Neural crest cell (in vitro differentiated cells): ENCODE measurements around the gene KRT77. TPM values are rescaled to one million over a fixed set of nuclear protein-coding genes. Genes with fewer than 3 reads are reported as not detected.

ENCODE experiments used
- DNase-seq: peaks from one replicate; pipeline ENCODE4 v3.0.0; 2021; ENCODE audit warnings: low read depth, mixed read lengths, low spot score
- H3K27ac Mint-ChIP-seq: one replicate; pipeline ENCODE4 v1.8.0; 2021; ENCODE audit warnings: mild to moderate bottlenecking, mixed read lengths; ENCODE audit not compliant: unreplicated experiment
- H3K27me3 Mint-ChIP-seq: 2 replicates; pipeline ENCODE4 v1.8.0; 2021; ENCODE audit warnings: low read depth, mild to moderate bottlenecking, mixed read lengths
- H3K36me3 Mint-ChIP-seq: 2 replicates; pipeline ENCODE4 v1.8.0; 2021; ENCODE audit warnings: low read depth, mild to moderate bottlenecking, mixed read lengths
- H3K4me1 Mint-ChIP-seq: 2 replicates; pipeline ENCODE4 v1.8.0; 2021; ENCODE audit warnings: mixed read lengths
- H3K4me3 Mint-ChIP-seq: one replicate; pipeline ENCODE4 v1.8.0; 2021; ENCODE audit warnings: mild to moderate bottlenecking, mixed read lengths
- H3K9me3 Mint-ChIP-seq: 2 replicates; pipeline ENCODE4 v1.8.0; 2021; ENCODE audit warnings: mixed read lengths
- CTCF ChIP-seq: fragments of 200-600 bp; sonication (generic); conservative IDR thresholded peaks from 2 replicates; pipeline ENCODE4 v1.5.0; 2021; ENCODE audit warnings: antibody characterized with exemption, mild to moderate bottlenecking
- total RNA-seq: library from RNA; stranded (reverse); gene quantifications from 2 replicates; pipeline ENCODE4 v1.2.1, GENCODE V29; 2021

The KRT77 gene
- total RNA-seq, 1 donor from 2014 or later = not detected

- Mint-ChIP-seq H3K4me3 (no peak overlapping the region), H3K36me3 (no peaks in the 10 kb centered on the region), H3K9me3 (peaks cover 2% of the 10 kb centered on the region), H3K27ac (no peak overlapping the region), H3K4me1 (no peaks in the 10 kb centered on the region), H3K27me3 (peaks cover 24% of the 10 kb centered on the region)
- no peak for DNase-seq
- TF ChIP-seq CTCF = no peak
Observed at GRCh38 chr12:52677126-52677525, 26.2 kb downstream of the KRT77 start.

DNA sequence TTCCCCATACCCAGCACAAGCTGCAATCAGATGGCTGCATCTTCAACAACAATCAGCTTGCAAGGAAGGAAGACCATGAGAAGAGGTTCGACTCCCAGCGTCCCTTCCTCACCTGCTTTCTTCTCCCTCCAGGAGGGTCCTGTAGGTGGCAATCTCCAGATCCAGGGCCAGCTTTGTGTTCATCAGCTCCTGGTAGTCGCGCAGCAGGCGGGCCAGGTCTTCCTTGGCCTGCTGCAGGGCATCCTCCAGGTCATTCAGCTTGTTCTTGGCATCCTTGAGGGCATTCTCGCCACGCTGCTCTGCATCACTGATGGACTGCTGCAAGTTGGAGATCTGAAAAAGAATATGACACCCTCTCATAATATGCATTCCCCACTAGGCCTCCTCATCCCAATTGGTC, 27.2 kb downstream of the KRT77 start:
- H3K9me3 Mint-ChIP-seq = peaks cover 2% of the 10 kb centered on the region
- no peak for DNase-seq
- H3K4me1 Mint-ChIP-seq = no peaks in the 10 kb centered on the region
- H3K27ac Mint-ChIP-seq = no peak overlapping the region
- no peak overlapping the region for H3K4me3 Mint-ChIP-seq
- no peak for TF ChIP-seq CTCF
- no peaks in the 10 kb centered on the region for H3K36me3 Mint-ChIP-seq
- peaks cover 17% of the 10 kb centered on the region for H3K27me3 Mint-ChIP-seq

DNA sequence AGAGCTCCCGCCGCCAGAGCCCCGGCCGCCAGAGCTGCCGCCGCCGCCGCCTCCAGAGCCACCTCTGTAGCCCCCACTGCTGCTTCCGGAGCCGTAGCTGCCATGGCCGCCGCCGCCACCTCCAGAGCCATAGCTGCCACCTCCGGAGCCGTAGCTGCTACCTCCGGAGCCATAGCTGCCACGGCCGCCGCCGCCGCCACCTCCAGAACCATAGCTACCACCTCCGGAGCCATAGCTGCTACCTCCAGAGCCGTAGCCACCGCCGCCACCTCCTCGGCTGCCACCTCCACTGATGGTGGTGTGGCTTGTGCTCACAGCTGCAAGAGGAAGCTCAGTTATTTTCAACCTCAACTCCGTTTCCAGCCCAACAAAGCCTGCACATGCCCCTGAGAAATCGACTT, 28.0 kb downstream of the KRT77 start:
- Mint-ChIP-seq H3K36me3 (no peaks in the 10 kb centered on the region), H3K4me3 (no peak overlapping the region), H3K27me3 (peaks cover 14% of the 10 kb centered on the region), H3K27ac (no peak overlapping the region), H3K4me1 (no peaks in the 10 kb centered on the region), H3K9me3 (peaks cover 2% of the 10 kb centered on the region)
- TF ChIP-seq CTCF = no peak
- DNase-seq = no peak

DNA sequence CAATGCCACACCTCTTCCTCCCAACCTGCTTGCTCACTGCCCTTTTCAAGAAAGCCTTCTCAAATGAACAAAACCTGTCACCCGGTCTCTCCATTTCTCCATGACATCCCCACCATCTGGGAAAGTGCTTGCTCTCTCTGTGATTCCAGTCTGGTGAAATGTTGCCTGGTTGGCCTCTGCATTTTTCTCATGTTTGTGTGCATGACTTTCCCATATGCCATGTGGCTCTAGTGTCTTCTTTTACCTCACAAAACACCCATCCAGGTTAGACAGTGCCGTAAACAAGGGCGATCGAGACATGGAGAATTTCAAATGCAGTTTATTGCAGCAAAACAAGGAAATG, 28.9 kb downstream of the KRT77 start:
- Mint-ChIP-seq H3K27ac (no peak overlapping the region), H3K4me1 (no peaks in the 10 kb centered on the region), H3K4me3 (no peak overlapping the region), H3K9me3 (peaks cover 2% of the 10 kb centered on the region), H3K36me3 (no peaks in the 10 kb centered on the region), H3K27me3 (peaks cover 10% of the 10 kb centered on the region)
- no peak for DNase-seq
- TF ChIP-seq CTCF = no peak

- peaks cover 9% of the 10 kb centered on the region for H3K27me3 Mint-ChIP-seq
- no peak for TF ChIP-seq CTCF
- H3K36me3 Mint-ChIP-seq = no peaks in the 10 kb centered on the region
- H3K27ac Mint-ChIP-seq = no peak overlapping the region
- DNase-seq = no peak
- H3K9me3 Mint-ChIP-seq = peaks cover 2% of the 10 kb centered on the region
- H3K4me3 Mint-ChIP-seq = no peak overlapping the region
- H3K4me1 Mint-ChIP-seq = no peaks in the 10 kb centered on the region
Observed at GRCh38 chr12:52673713-52674432, 29.5 kb downstream of the KRT77 start.
